Neuronal stem cell (in vitro differentiated cells): Measurements from ENCODE around the gene AIFM1.

Experiments used
- DNase-seq: peaks from one replicate; pipeline ENCODE4 v3.0.0-alpha.2; 2013; ENCODE audit warnings: low spot score
- H2AFZ ChIP-seq: one replicate; pipeline ENCODE4 v1.6.1; 2013; ENCODE audit warnings: mild to moderate bottlenecking, low read length, inconsistent platforms
- H2AK5ac ChIP-seq: 2 replicates; pipeline ENCODE4 v1.6.1; 2013; ENCODE audit warnings: low read depth, mild to moderate bottlenecking, inconsistent platforms, low read length, moderate library complexity, mixed read lengths
- H2BK120ac ChIP-seq: 2 replicates; pipeline ENCODE4 v1.6.1; 2013; ENCODE audit warnings: low read depth, mild to moderate bottlenecking, inconsistent platforms, low read length, moderate library complexity, mixed read lengths
- H2BK12ac ChIP-seq: one replicate; pipeline ENCODE4 v1.6.1; 2013; ENCODE audit warnings: low read length, inconsistent platforms
- H2BK15ac ChIP-seq: 2 replicates; pipeline ENCODE4 v1.6.1; 2013; ENCODE audit warnings: mild to moderate bottlenecking, low read length, inconsistent platforms, mixed read lengths
- H2BK5ac ChIP-seq: one replicate; pipeline ENCODE4 v1.6.1; 2013; ENCODE audit warnings: inconsistent platforms, mild to moderate bottlenecking, low read length, moderate library complexity
- H3K14ac ChIP-seq: one replicate; pipeline ENCODE4 v1.6.1; 2013; ENCODE audit warnings: low read length, inconsistent platforms
- H3K18ac ChIP-seq: 2 replicates; pipeline ENCODE4 v1.6.1; 2013; ENCODE audit warnings: low read length, inconsistent platforms
- H3K23ac ChIP-seq: 2 replicates; pipeline ENCODE4 v1.6.1; 2013; ENCODE audit warnings: low read depth, mild to moderate bottlenecking, mixed read lengths, low read length, inconsistent platforms; ENCODE audit not compliant: poor library complexity
- H3K27ac ChIP-seq: replicated peaks from 3 replicates; pipeline ENCODE4 v1.5.1; 2013; ENCODE audit warnings: low read length, inconsistent platforms
- H3K27me3 ChIP-seq, 3 experiments: 2 replicates each; pipeline ENCODE4 v1.6.1; 2013; ENCODE audit warnings: low read length in 3 of 3, mild to moderate bottlenecking in 2 of 3, inconsistent platforms in 1 of 3, low read depth in 1 of 3, mixed read lengths in 1 of 3, moderate library complexity in 1 of 3; ENCODE audit not compliant: control insufficient read depth in 3 of 3, insufficient read depth in 3 of 3
- H3K36me3 ChIP-seq, 2 donors: replicated peaks in 1 of 2; 2 replicates each; pipeline ENCODE4 v1.6.1; 2013; ENCODE audit warnings: low read length in 2 of 2; ENCODE audit not compliant: control insufficient read depth in 2 of 2, insufficient read depth in 2 of 2
- H3K4ac ChIP-seq: 2 replicates; pipeline ENCODE4 v1.6.1; 2013; ENCODE audit warnings: inconsistent platforms, mild to moderate bottlenecking, low read length, moderate library complexity
- H3K4me1 ChIP-seq, 2 donors: 1 replicate in 1 of 2; 2 replicates in 1 of 2; pipeline ENCODE4 v1.6.1; 2013; ENCODE audit warnings: low read length in 2 of 2, low read depth in 1 of 2; ENCODE audit not compliant: control insufficient read depth in 2 of 2, insufficient read depth in 1 of 2
- H3K4me2 ChIP-seq: one replicate; pipeline ENCODE4 v1.6.1; 2013; ENCODE audit warnings: mild to moderate bottlenecking, low read length, inconsistent platforms; ENCODE audit not compliant: insufficient read depth, poor library complexity, severe bottlenecking
- H3K4me3 ChIP-seq, 2 donors: 2 replicates each; pipeline ENCODE4 v1.5.1; 2013; ENCODE audit warnings: low read length in 2 of 2, mild to moderate bottlenecking in 2 of 2, inconsistent platforms in 1 of 2, moderate library complexity in 1 of 2
- H3K79me1 ChIP-seq: one replicate; pipeline ENCODE4 v1.6.1; 2013; ENCODE audit warnings: low read depth, mild to moderate bottlenecking, inconsistent platforms, low read length, moderate library complexity
- H3K9ac ChIP-seq: one replicate; pipeline ENCODE4 v1.6.1; 2013; ENCODE audit warnings: mild to moderate bottlenecking, low read depth, low read length, inconsistent platforms; ENCODE audit not compliant: poor library complexity
- H3K9me3 ChIP-seq, 2 donors: replicated peaks in 1 of 2; 2 replicates each; pipeline versions ENCODE3 to v1.6.1; 2013; ENCODE audit warnings: low read length in 2 of 2, mild to moderate bottlenecking in 2 of 2, inconsistent platforms in 1 of 2, low read depth in 1 of 2, mixed read lengths in 1 of 2, moderate library complexity in 1 of 2; ENCODE audit not compliant: control insufficient read depth in 2 of 2, insufficient read depth in 1 of 2
- H4K8ac ChIP-seq: one replicate; pipeline ENCODE4 v1.6.1; 2013; ENCODE audit warnings: low read depth, mild to moderate bottlenecking, inconsistent platforms, low read length, moderate library complexity
- H4K91ac ChIP-seq: one replicate; pipeline ENCODE4 v1.6.1; 2013; ENCODE audit warnings: low read length, low read depth, mild to moderate bottlenecking, inconsistent platforms; ENCODE audit not compliant: poor library complexity
- WGBS, 2 donors: extraction: QIAGEN DNeasy Blood & Tissue Kit; methylation state at CpG; one replicate each; pipeline ENCODE4 v1.1.7; 2013; ENCODE audit warnings: missing lambda C conversion rate in 2 of 2, mixed read lengths in 1 of 2; ENCODE audit not compliant: insufficient read length in 2 of 2, insufficient replicate concordance in 1 of 2; ENCODE audit errors: extremely low coverage in 2 of 2; 5-methylcytosine and 5-hydroxymethylcytosine counted together

The AIFM1 gene

GRCh38 chrX:130111220-130112154, 54.2 kb downstream of the AIFM1 start:
- Histone ChIP-seq H3K9ac (no peak overlapping the region), H2BK12ac (no peak overlapping the region), H3K4me2 (no peak overlapping the region), H3K4ac (no peak overlapping the region), H2AFZ (peak overlapping the region; percentile 73), H2BK120ac (no peak overlapping the region), H3K27ac (no peak overlapping the region), H3K36me3 (no peaks in the 10 kb centered on the region), H3K18ac (no peak overlapping the region), H3K9me3 (no peaks in the 10 kb centered on the region), H2BK5ac (no peak overlapping the region), H3K23ac (no peak overlapping the region), H3K14ac (no peak overlapping the region), H3K27me3 (peaks cover 6 to 28% (median 7%) of the 10 kb centered on the region in 3 experiments), H2AK5ac (no peak overlapping the region), H4K8ac (no peak overlapping the region), H3K4me3 (no peak overlapping the region), H3K79me1 (no peaks in the 10 kb centered on the region), H2BK15ac (no peak overlapping the region), H4K91ac (no peak overlapping the region), H3K4me1 (peaks cover 0 to 9% of the 10 kb centered on the region in 2 donors)
- no peak for DNase-seq
- WGBS, 2 donors: no CpG with 5 or more reads among the region's 43 CpGs

- H3K4ac ChIP-seq: no peak within 1 kb of the TSS
- H4K8ac ChIP-seq: no peak within 1 kb of the TSS
- peaks cover 0 to 11% of the 10 kb centered on the region in 2 donors for H3K4me1 ChIP-seq
- H3K4me3 ChIP-seq: peak within 1 kb of the TSS; percentile 22 to 43
- H2BK120ac ChIP-seq: no peak within 1 kb of the TSS
- no peak within 1 kb of the TSS for H2AK5ac ChIP-seq
- H3K14ac ChIP-seq: no peak within 1 kb of the TSS
- H2BK15ac ChIP-seq: no peak within 1 kb of the TSS
- no peak within 1 kb of the TSS for H4K91ac ChIP-seq
- H3K9me3 ChIP-seq: no peaks in the 10 kb centered on the region
- H2BK5ac ChIP-seq: no peak within 1 kb of the TSS
- H3K27ac ChIP-seq: no peak within 1 kb of the TSS
- no peaks in the 10 kb centered on the region for H3K36me3 ChIP-seq
- H3K23ac ChIP-seq: no peak within 1 kb of the TSS
- H3K79me1 ChIP-seq: no peaks in the 10 kb centered on the region
- H2BK12ac ChIP-seq: no peak within 1 kb of the TSS
- no peak within 1 kb of the TSS for H3K9ac ChIP-seq
- no CpG with 5 or more reads among the region's 123 CpGs for WGBS, 2 donors
- peaks cover 6 to 28% (median 7%) of the 10 kb centered on the region in 3 experiments for H3K27me3 ChIP-seq
- no peak within 1 kb of the TSS for H3K18ac ChIP-seq
- peak within 1 kb of the TSS; percentile 83 for H2AFZ ChIP-seq
- H3K4me2 ChIP-seq: peak within 1 kb of the TSS; percentile 25
- no peak for DNase-seq
These were observed 55.0 kb downstream of the AIFM1 start, which contains the start of gene ELF4 for GRCh38 chrX:130110379-130111219. Gene ELF4 (minus strand): TSS chrX:130110497. CDS start chrX:130081330, 29,167 bp downstream.

DNA sequence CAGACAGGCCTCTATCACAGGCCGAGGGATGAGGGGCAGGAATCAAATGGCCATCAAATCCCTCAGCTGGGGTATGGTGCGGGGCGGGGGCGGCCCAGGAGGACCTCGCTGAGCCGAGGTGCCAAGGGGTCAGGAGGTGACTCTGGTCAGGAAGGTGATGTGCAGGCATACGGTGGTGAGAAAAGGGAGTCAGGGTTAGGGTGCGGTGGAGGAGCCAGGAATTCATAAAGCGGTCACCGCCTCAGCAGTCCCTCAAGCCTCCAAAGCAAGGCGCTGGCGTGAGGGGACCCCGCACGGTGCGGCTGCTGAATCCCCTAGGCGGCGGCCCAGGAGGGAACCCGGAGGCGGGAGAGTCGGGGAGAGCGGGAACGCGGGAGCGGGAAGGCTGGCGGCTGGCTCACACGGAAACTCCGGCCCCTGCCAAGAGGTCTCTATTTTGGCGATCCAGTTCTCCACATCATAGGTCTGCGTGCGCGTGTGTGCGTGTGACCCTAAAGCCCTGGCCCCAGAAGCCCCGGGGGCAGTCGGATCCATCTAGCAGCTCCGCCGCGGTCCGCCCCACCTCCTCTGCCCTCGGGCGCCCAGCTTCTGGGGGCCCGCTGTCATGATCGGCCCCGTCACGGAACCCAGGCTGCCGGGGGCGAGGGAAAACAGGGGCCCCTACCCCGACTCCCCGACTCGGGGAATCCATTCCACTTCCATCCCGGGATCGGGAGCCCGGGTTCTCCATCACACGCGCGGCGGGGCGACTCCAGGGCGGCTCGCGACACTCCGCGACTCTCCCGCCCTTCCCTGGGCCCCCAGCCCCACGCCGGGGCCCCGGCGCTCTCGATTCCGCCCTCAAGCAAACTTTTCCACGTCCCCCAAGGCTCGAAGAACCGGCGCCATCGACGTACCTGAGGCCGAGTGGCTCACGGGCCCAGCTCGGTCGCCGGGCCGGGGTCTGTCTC, 55.9 kb downstream of the AIFM1 start:
- Histone ChIP-seq H2AFZ (peak overlapping the region; percentile 83), H2AK5ac (no peak overlapping the region), H3K9me3 (no peaks in the 10 kb centered on the region), H2BK15ac (no peak overlapping the region), H3K14ac (no peak overlapping the region), H3K4me2 (peak overlapping the region; percentile 25), H4K8ac (no peak overlapping the region), H3K79me1 (no peaks in the 10 kb centered on the region), H3K23ac (no peak overlapping the region), H3K9ac (no peak overlapping the region), H2BK5ac (no peak overlapping the region), H3K4me3 (peak overlapping the region; percentile 22 to 43), H3K4ac (no peak overlapping the region), H4K91ac (no peak overlapping the region), H3K27ac (no peak overlapping the region), H3K4me1 (peaks cover 0 to 13% of the 10 kb centered on the region in 2 donors), H2BK120ac (no peak overlapping the region), H3K36me3 (no peaks in the 10 kb centered on the region), H3K27me3 (peaks cover 6 to 28% (median 7%) of the 10 kb centered on the region in 3 experiments), H3K18ac (no peak overlapping the region), H2BK12ac (no peak overlapping the region)
- no CpG with 5 or more reads among the region's 81 CpGs for WGBS, 2 donors
- no peak for DNase-seq
